Activated CD4-positive, alpha-beta T cell treated with anti-CD3 and anti-CD28 coated beads, Interleukin-2, amount 10 ng/mL, durations not matched to agents 7 days and 5 days (primary cell): ENCODE results near the gene LYRM4. TPM values are rescaled to one million over a fixed set of nuclear protein-coding genes. Genes with fewer than 3 reads are reported as not detected.

Experiments used
- CTCF ChIA-PET: fragments of 350-600 bp; sonication (Branson Sonifier 250); formaldehyde crosslinking; loops from one replicate; lab custom pipeline; 2021; ENCODE audit warnings: antibody characterized with exemption; lab: Charles Lee
- POLR2A ChIA-PET: fragments of 350-600 bp; sonication (Branson Sonifier 250); formaldehyde crosslinking; loops from one replicate; lab custom pipeline; 2021; ENCODE audit warnings: antibody characterized with exemption; lab: Charles Lee
- DNase-seq: peaks from one replicate; pipeline ENCODE4 v3.0.0-alpha.2; 2020
- H3K27ac Mint-ChIP-seq: one replicate; pipeline ENCODE4 v1.8.0; 2021; ENCODE audit warnings: mild to moderate bottlenecking, moderate library complexity, mixed read lengths
- H3K27me3 Mint-ChIP-seq: one replicate; pipeline ENCODE4 v1.8.0; 2021; ENCODE audit warnings: mixed read lengths
- H3K36me3 Mint-ChIP-seq: one replicate; pipeline ENCODE4 v1.8.0; 2021; ENCODE audit warnings: low read depth, mixed read lengths
- H3K4me1 Mint-ChIP-seq: one replicate; pipeline ENCODE4 v1.8.0; 2021; ENCODE audit warnings: mixed read lengths
- H3K4me3 Mint-ChIP-seq: one replicate; pipeline ENCODE4 v1.8.0; 2021; ENCODE audit warnings: mild to moderate bottlenecking, moderate library complexity, mixed read lengths
- H3K9me3 Mint-ChIP-seq: one replicate; pipeline ENCODE4 v1.8.0; 2021; ENCODE audit warnings: mixed read lengths
- total RNA-seq, 2 experiments: library from RNA; stranded (reverse); gene quantifications; one replicate each; pipeline ENCODE4 v1.2.3, GENCODE V29; 2021

Gene LYRM4
- total RNA-seq, 2 experiments from 2014 or later = 30.8 to 31.4 TPM

GRCh38 chr6:5234874-5235273 is 25.9 kb downstream of the LYRM4 start:
- Mint-ChIP-seq H3K4me3 (no peak overlapping the region), H3K4me1 (peaks cover 7% of the 10 kb centered on the region), H3K36me3 (no peaks in the 10 kb centered on the region), H3K27me3 (no peaks in the 10 kb centered on the region), H3K27ac (no peak overlapping the region), H3K9me3 (no peaks in the 10 kb centered on the region)
- no peak for DNase-seq
- ChIA-PET CTCF (interaction anchor here (1.0 to 1.5 kb wide), 2 partner anchors 18 to 52 kb away, joined by 3 read pairs; no protein-coding TSS in a partner anchor), POLR2A (no interaction called here)

DNA sequence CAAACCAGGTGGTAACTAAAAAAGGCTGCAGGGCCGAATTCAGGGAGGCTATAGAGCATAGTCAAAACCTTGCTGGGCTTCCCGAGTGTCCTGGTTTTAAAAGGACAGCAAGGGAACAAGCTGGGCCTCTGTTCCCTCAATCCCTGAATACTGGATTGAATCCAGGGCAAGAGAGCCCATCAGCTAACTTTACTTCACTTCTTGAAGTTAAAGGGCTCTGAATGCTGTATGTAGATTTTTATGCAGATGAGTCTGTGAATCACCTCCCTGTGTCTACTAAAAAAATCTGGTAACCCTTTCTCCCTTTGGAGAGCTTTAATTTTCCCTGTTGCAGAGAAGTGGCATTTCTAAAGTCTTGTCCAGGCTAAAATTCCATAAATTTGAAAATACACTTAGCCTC is 29.5 kb downstream of the LYRM4 start:
- POLR2A ChIA-PET = interaction anchor here (0.7 kb wide), 1 partner anchor 50 kb away, joined by 4 read pairs; no protein-coding TSS in a partner anchor

GRCh38 chr6:5230081-5230480 is 30.7 kb downstream of the LYRM4 start:
- H3K36me3 Mint-ChIP-seq = no peaks in the 10 kb centered on the region
- ChIA-PET POLR2A (no interaction called here), CTCF (interaction anchor here (1.6 kb wide), 1 partner anchor 11 kb away, joined by 6 read pairs; no protein-coding TSS in a partner anchor)
- no peak overlapping the region for H3K4me3 Mint-ChIP-seq
- H3K4me1 Mint-ChIP-seq = peaks cover 7% of the 10 kb centered on the region
- H3K9me3 Mint-ChIP-seq = no peaks in the 10 kb centered on the region
- H3K27ac Mint-ChIP-seq = no peak overlapping the region
- DNase-seq = no peak
- no peaks in the 10 kb centered on the region for H3K27me3 Mint-ChIP-seq

More for the DNA sequence above, 29.5 kb downstream of the LYRM4 start:
- no peaks in the 10 kb centered on the region for H3K27me3 Mint-ChIP-seq
- H3K4me1 Mint-ChIP-seq = peaks cover 7% of the 10 kb centered on the region
- H3K4me3 Mint-ChIP-seq = no peak overlapping the region
- CTCF ChIA-PET = interaction anchor here (1.6 kb wide), 1 partner anchor 12 kb away, joined by 6 read pairs; no protein-coding TSS in a partner anchor
- no peaks in the 10 kb centered on the region for H3K36me3 Mint-ChIP-seq
- H3K9me3 Mint-ChIP-seq = no peaks in the 10 kb centered on the region
- no peak for DNase-seq
- no peak overlapping the region for H3K27ac Mint-ChIP-seq

DNA sequence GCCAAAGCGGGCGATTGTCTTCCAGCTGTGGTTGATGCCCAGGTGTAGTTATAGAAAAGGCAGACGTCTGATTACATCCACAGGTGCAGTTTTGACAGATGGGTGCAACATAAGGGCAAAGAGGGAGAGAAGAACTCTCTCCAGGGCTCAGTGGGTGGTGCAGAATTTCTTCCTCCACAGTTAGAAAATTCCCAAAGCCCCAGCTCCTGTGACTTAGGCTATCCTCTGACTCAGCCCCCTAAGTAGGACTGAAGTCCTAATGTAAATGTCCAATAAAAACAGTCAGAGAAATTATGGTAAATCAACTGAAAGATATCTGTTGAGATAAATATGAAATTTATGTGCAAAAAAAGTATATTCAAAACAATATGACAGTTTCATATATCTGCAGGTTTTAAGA is 31.4 kb downstream of the LYRM4 start:
- peaks cover 7% of the 10 kb centered on the region for H3K4me1 Mint-ChIP-seq
- ChIA-PET CTCF (no interaction called here), POLR2A (no interaction called here)
- H3K9me3 Mint-ChIP-seq = no peaks in the 10 kb centered on the region
- no peak for DNase-seq
- no peak overlapping the region for H3K4me3 Mint-ChIP-seq
- no peaks in the 10 kb centered on the region for H3K36me3 Mint-ChIP-seq
- no peak overlapping the region for H3K27ac Mint-ChIP-seq
- no peaks in the 10 kb centered on the region for H3K27me3 Mint-ChIP-seq

GRCh38 chr6:5223309-5223708 is 37.4 kb downstream of the LYRM4 start:
- Mint-ChIP-seq H3K27ac (no peak overlapping the region), H3K9me3 (no peaks in the 10 kb centered on the region), H3K27me3 (no peaks in the 10 kb centered on the region), H3K4me3 (no peak overlapping the region), H3K36me3 (no peaks in the 10 kb centered on the region), H3K4me1 (no peaks in the 10 kb centered on the region)
- DNase-seq = no peak
- ChIA-PET CTCF (interaction anchor here (1.2 to 1.4 kb wide), 2 partner anchors 12 to 49 kb away, joined by 3 read pairs; no protein-coding TSS in a partner anchor), POLR2A (no interaction called here)

- Mint-ChIP-seq H3K36me3 (no peaks in the 10 kb centered on the region), H3K27me3 (no peaks in the 10 kb centered on the region), H3K4me1 (peaks cover 6% of the 10 kb centered on the region), H3K4me3 (no peak overlapping the region), H3K9me3 (no peaks in the 10 kb centered on the region), H3K27ac (no peak overlapping the region)
- ChIA-PET POLR2A (no interaction called here), CTCF (no interaction called here)
- no peak for DNase-seq
Observed at GRCh38 chr6:5220443-5220842, 40.3 kb downstream of the LYRM4 start.

- ChIA-PET POLR2A (no interaction called here), CTCF (interaction anchor here (1.0 to 1.7 kb wide), 5 partner anchors 11 to 142 kb away, joined by 3 to 6 read pairs (median 4); no protein-coding TSS in a partner anchor)
- no peak for DNase-seq
- peaks cover 7% of the 10 kb centered on the region for H3K4me1 Mint-ChIP-seq
- H3K36me3 Mint-ChIP-seq = no peaks in the 10 kb centered on the region
- H3K9me3 Mint-ChIP-seq = no peaks in the 10 kb centered on the region
- H3K4me3 Mint-ChIP-seq = no peak overlapping the region
- no peaks in the 10 kb centered on the region for H3K27me3 Mint-ChIP-seq
- no peak overlapping the region for H3K27ac Mint-ChIP-seq
Observed at GRCh38 chr6:5219011-5219691, 41.6 kb downstream of the LYRM4 start.

DNA sequence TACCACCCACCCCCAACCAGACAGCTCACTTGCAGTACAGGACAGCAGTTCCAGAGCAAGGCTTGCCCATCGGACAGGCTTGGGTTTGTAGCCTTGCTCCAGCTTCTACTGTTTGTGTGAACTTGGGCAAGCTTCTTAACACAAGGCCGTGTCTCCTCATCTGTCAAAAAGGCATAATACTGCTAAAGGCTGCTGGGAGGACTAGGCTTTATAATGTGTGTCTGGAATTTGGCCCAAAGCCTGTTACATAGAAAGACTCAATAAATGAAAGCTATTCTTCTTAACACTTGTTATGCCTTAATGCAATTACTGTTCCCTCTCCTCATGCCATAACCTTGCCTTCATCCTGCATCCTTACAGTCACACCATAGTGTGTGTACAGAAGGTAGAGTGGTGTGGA is 43.4 kb downstream of the LYRM4 start:
- H3K36me3 Mint-ChIP-seq = peaks cover 3% of the 10 kb centered on the region
- POLR2A ChIA-PET = no interaction called here
- H3K27me3 Mint-ChIP-seq = no peaks in the 10 kb centered on the region
- H3K4me3 Mint-ChIP-seq = no peak overlapping the region
- no peaks in the 10 kb centered on the region for H3K9me3 Mint-ChIP-seq
- no peak for DNase-seq
- H3K27ac Mint-ChIP-seq = no peak overlapping the region
- CTCF ChIA-PET = interaction anchor here (0.6 to 1.7 kb wide), 4 partner anchors 10 to 45 kb away, joined by 3 to 5 read pairs (median 4); no protein-coding TSS in a partner anchor
- peaks cover 7% of the 10 kb centered on the region for H3K4me1 Mint-ChIP-seq

DNA sequence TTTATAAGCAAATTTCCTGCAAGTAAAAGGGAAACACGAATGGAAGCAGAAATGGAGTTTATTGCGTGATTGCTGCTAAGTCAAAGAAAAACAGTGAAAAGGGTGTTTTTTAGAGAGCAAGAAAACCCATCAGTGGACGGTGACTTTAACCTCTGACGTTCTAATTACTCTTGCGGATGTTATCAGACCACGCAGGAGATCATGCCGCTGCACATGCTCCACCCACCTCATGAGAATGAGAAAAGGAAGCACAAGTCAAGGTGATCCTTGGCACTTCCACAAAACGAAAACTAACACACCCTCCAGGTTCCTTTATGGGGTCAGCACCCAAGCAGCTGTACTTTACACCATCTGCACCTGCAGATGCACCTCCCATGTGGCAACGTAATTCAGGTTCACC is 45.0 kb downstream of the LYRM4 start:
- Mint-ChIP-seq H3K9me3 (no peaks in the 10 kb centered on the region), H3K36me3 (peaks cover 3% of the 10 kb centered on the region), H3K27ac (no peak overlapping the region), H3K4me3 (no peak overlapping the region), H3K27me3 (no peaks in the 10 kb centered on the region), H3K4me1 (peaks cover 15% of the 10 kb centered on the region)
- CTCF ChIA-PET = interaction anchor here (1.7 to 1.8 kb wide), 2 partner anchors 10 to 88 kb away, joined by 4 to 8 read pairs; no protein-coding TSS in a partner anchor
- POLR2A ChIA-PET = no interaction called here
- no peak for DNase-seq

DNA sequence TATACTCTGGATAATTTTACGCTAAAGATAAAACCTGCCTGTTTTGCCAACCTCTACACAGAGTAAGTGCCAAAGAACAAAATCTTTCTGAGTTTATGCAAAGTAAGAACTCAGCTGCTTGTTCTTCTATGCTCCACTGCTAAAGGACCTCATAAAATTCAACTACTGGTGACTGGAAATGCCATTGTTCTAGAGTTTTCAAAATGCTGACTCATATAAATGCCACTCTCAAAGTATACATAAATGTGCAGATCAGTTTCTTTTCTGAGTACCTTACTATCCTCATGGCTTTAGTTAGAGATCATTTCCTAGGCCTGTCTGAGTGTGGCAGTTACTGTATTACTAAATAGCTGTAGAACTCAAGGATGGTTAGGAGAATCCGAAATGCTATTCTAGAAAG is 45.6 kb downstream of the LYRM4 start:
- Mint-ChIP-seq H3K4me3 (no peak overlapping the region), H3K4me1 (peaks cover 15% of the 10 kb centered on the region), H3K27ac (no peak overlapping the region), H3K27me3 (no peaks in the 10 kb centered on the region), H3K9me3 (no peaks in the 10 kb centered on the region), H3K36me3 (peaks cover 3% of the 10 kb centered on the region)
- ChIA-PET POLR2A (no interaction called here), CTCF (interaction anchor here (1.0 to 1.8 kb wide), 3 partner anchors 10 to 183 kb away, joined by 3 to 8 read pairs (median 4); no protein-coding TSS in a partner anchor)
- no peak for DNase-seq

- DNase-seq = no peak
- no peaks in the 10 kb centered on the region for H3K27me3 Mint-ChIP-seq
Observed at GRCh38 chr6:5214570-5215052, 46.1 kb downstream of the LYRM4 start.

DNA sequence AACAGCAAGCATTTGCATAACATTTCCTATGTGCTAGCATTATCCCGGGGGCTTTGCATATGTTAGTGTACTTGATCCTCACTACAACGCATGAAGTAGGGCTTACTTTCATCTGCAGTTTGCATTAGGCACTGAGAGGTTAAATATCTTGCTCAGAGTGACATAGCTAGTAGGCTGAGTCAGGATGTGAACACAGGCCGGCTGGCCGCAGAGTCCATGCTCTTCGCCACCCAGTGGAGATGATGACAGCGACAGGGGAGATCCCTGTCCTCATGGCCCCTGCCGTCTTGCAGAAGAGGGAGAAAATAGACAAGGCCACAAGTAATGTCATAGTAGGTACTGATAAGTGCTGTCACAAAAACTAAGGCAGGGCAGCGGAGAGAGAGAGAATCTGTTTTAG is 46.9 kb downstream of the LYRM4 start:
- Mint-ChIP-seq H3K4me1 (peaks cover 15% of the 10 kb centered on the region), H3K9me3 (no peaks in the 10 kb centered on the region), H3K4me3 (no peak overlapping the region), H3K27me3 (no peaks in the 10 kb centered on the region), H3K36me3 (peaks cover 3% of the 10 kb centered on the region), H3K27ac (no peak overlapping the region)
- ChIA-PET CTCF (interaction anchor here (0.7 to 1.8 kb wide), 4 partner anchors 9 to 145 kb away, joined by 3 to 4 read pairs (median 3); no protein-coding TSS in a partner anchor), POLR2A (no interaction called here)
- no peak for DNase-seq

More at GRCh38 chr6:5214570-5215052, 46.1 kb downstream of the LYRM4 start:
- H3K36me3 Mint-ChIP-seq = peaks cover 3% of the 10 kb centered on the region
- no peak overlapping the region for H3K27ac Mint-ChIP-seq
- peaks cover 15% of the 10 kb centered on the region for H3K4me1 Mint-ChIP-seq
- H3K4me3 Mint-ChIP-seq = no peak overlapping the region
- ChIA-PET CTCF (interaction anchor here (0.6 to 1.8 kb wide), 6 partner anchors 9 to 257 kb away, joined by 3 to 8 read pairs (median 4); no protein-coding TSS in a partner anchor), POLR2A (no interaction called here)
- no peaks in the 10 kb centered on the region for H3K9me3 Mint-ChIP-seq

DNA sequence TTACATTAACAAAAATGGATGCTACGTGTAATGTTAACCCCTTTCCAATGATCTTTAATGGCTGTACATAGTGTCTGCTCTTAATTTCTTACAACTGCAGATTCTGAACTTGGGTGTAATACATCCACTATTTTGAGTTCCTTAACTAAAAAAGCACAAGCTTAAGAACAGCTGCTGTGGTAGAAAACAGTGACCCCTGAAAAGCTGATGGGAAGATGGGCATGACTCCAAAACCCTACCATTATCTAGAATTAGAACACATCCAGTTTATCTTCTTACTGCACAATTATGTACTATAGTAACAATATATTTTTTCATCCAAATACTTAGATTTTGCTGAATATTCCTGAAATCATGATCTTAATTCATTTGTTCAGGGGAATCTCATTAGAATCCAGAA is 49.3 kb downstream of the LYRM4 start:
- ChIA-PET CTCF (no interaction called here), POLR2A (no interaction called here)
- no peak overlapping the region for H3K4me3 Mint-ChIP-seq
- H3K4me1 Mint-ChIP-seq = peaks cover 15% of the 10 kb centered on the region
- no peak for DNase-seq
- H3K36me3 Mint-ChIP-seq = peaks cover 3% of the 10 kb centered on the region
- no peak overlapping the region for H3K27ac Mint-ChIP-seq
- no peaks in the 10 kb centered on the region for H3K9me3 Mint-ChIP-seq
- no peaks in the 10 kb centered on the region for H3K27me3 Mint-ChIP-seq
